ENCODE data around the gene DIP2C.

- TF ChIP-seq CTCF (IDR thresholded peaks at IDR 0.05): no peak
- TF ChIP-seq POLR2A (IDR thresholded peaks at IDR 0.05): no peak
Measured at GRCh38 chr10:360653-361052, 328.8 kb downstream of the DIP2C start.
